IPS DF 19.7 (cell line): Measurements from ENCODE around the gene HMGB2.

Experiments
- DNase-seq: peaks from one replicate; pipeline ENCODE4 v3.0.0-alpha.2; 2013; ENCODE audit warnings: low read depth, low spot score

HMGB2 gene

DNA sequence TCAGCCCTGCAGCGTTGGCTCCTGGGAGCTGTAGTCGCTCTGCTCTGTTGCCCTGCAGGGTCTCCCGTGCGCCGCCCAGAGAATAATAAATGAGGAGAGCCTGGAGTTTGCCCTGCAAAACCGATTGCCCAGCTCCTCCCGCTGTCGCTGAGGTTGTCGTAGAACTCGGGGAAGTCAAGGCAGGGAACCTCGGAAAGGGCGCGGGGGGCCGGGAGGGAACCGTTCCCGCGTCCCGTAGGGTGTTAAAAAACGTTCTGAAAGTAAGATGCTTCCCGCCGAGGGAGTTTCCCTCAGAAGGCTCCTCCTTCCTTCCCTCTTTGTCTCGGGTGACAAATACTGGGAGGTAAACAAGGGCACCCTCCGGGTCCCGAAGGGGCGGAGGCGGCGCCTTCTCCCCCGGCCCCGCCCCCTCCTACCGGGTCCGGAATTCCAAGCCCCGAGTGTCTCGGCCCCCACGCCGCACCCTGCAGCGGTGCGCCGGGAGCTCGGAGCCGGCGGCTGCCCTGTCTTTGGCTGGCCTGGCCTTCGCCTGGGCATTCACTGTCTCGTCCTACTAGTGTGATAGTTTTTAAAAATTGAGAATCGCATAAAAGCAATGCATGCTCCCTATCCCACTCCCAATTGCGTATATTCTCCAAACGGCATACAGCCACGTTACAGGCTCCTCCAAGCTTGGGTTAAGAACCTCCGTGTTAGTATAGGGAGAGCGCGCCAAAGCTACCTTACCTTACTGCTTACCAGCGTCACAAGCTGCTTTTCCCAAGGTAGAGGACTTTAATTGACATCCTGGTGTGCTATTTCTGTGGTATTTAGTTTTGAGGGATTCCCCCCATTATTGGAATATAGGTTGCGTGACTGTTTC, 964 bp upstream of the HMGB2 start:
- peak; percentile 77 for DNase-seq

DNA sequence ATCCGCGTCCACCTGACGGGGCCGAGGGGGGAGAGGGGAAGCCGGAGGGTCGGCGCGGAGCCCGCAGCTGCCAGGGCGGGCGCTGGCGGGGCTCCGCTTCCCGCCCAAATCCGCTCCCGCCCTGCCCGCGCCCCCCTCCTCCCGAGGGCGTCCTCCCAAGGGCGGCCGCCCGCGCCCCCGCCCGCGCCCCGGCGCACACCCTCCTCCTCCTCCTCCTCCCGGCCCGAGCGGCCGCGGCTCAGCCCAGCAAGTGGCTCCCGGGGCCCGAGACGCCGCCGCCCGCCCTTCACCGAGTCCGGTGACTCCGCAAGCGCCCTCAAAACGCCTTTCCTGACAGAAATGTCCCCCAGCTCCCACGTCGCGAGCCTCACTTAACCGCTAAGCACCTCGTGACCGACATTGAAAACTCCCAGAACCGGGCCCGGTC, 487 bp downstream of the HMGB2 start:
- DNase-seq, result no peak

DNA sequence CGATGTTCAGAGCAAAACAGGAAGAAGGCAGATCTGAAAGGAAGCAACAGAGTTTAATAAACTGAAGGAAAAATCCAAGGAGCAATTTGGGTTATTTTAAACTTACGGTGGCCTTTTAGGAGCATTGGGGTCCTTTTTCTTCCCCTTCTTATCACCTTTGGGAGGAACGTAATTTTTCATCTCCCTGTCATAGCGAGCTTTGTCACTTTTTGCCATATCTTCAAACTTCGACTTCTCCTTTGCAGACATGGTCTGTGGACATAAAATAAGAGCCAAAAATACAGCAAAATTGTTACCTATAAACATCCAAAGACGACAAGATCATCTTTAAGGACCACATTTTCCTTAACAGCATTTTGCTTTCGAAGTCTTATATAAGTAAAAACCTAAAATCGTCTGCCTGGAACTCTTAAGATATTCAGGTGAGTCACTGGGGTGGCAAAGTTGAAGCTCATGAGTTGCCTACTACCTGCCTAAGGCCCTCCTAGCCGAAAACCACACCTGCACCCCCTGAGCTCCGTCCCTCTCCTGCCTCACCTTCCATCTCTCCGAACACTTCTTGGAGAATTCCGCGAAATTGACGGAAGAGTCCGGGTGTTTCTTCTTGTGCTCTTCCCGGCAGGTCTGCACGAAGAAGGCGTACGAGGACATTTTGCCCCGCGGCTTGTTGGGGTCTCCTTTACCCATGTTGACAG, 1.0 kb downstream of the HMGB2 start:
- DNase-seq, result no peak

DNA sequence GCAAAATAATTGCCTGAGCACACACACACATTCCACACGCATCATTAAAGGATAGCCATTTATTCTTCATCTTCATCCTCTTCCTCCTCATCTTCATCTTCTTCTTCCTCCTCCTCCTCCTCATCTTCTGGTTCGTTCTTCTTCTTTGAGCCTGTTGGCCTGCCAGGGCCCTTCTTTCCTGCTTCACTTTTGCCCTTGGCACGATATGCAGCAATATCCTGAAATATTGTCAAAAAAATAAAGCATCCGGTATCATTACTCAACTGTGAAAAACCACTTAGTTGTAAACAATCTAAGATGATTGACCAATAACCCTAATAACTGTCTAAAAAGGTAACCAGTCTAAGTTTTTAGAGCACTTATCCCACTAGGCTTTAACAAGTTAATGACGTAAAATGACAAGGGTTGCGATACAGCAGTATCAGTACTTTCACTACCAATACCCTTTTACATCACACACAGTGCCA, 2.1 kb downstream of the HMGB2 start:
- DNase-seq, result no peak

DNA sequence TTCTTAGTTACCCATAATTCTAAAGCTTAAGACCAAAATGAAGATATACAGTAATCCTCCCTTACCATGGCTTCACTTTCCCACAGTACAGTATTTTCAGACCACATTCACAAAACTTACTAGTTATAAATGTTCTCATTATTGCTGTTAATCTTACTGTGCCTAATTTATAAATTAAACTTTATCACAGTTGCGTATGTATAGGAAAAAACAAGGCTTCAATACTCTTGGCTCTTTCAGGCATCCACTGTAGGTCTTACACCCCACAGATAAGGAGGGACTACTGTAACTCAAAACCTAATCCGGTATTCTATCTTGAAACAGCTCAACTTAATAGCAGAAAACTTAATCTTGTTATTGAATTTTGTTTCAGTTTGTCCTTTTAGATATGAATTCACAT, 3.6 kb downstream of the HMGB2 start:
- DNase-seq, result no peak

DNA sequence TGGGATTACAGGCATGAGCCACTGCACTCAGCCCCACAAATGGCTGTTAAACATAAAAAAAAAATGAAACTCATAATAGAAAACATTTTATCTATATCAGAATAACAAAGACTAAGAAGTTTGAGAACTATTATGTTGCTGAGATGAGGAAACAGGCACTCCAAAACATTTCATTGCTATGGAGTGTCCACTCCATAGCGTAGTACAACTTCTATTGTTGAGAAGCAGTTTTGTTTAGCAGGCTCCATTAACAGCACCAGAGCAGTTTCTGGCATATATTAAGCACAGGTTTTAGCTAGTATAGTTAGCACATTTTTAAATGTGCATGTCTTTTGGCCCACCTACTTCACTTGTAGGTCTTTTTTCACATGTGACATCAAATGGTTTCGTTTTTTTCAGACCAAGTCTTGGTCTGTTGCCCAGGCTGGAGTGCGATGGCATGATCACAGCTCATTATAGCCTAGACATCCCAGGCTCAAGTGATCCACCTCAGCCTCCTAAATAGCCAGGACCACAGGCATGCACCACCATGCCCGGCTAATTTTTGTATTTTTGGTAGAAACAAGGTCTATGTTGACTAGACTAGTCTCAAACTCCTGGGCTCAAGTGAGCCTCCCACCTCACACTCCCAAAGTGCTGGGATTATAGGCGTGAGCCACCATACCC, 5.8 kb downstream of the HMGB2 start:
- DNase-seq, result no peak

DNA sequence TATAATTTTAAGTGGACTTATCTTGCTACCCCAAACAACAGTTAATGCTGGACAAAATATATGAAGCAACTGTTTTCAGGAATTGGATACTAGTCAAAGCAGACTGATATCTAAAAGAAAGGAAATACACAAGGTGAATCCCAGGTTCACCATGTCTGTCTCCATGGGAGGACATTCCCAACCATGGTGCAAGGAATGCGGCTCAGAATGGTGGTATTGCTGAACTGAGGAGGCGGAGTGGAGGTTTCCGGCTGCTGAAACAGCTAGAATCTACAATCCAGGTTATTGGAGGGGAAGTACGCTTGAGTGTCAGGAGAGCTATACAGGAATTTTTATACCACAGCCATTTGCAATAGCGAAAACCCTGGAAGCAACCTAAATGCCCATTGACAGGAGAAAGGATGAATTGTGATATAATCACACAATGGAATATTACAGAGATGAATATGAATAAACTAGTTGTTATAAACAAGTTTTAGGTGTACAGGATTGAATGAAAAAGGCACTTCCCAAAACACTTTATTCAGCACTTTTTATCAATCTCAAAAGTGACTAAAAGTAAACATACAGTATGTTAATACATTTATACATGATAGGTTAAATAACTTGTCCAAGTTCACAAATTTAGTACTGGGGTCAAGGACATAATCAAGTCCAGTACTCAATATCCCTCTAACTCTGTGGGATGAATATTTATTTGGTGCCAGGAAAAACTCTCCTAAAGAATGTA, 9.0 kb downstream of the HMGB2 start:
- no peak for DNase-seq

DNA sequence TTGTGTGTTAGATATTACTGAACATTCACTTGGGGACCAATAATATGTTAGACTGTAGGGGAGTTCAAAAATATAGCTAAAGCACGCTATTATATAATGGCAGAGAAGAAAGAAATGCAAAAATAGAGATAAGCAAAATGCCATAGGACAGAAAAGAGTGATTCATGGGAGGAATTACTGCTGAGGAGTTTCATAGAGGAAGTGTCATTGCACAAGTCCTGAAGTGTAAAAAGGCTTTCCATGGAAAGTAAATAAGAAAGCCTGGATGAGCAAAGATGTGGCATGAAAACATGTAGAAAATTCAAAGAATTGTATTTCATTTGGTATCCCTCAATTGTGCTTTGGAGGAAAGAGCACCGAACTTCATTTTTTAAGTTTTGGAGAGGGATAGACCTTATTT, 14.5 kb downstream of the HMGB2 start:
- no peak for DNase-seq

DNA sequence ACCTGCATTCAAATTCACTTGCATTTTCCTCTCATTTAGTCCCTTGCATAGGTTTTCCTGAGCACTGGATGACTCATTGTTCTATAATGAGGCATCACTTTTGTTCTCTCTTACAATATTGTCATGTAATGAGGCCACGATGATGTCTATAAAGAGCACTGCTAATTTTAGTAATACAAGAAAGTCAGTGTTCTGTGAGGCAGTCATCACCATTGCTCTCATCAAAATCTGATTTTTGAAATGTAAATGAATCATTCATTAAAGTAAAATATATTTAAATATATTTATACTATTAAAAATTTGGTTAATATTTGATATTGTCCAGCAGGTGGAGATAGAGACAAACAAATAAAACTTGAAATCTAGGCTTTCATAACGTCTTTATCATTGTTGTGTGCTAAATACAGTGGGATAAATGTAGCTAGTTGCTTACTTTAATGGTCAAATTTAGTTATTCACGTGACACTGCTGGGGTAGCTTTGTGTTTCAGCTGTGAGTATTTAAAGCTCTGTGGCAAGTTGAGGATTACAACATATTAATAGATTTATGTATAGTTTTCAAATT, 15.4 kb downstream of the HMGB2 start:
- no peak for DNase-seq

DNA sequence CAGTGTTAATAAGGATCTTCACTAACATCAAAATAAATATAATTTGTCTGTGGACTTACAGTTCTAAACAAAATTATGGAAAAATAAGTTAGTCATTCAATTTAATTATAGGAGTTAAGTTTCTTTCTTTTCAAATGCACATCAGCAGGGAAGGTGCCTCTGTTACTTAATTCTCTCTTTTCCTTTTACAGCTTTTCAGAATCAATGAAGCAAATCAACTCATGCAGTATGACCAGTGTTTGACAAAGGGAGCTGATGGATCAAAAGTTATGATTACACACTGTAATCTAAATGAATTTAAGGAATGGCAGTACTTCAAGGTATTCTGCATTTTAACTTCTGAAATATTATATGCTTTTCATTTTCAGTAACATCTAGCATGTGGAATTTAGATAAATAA, 15.9 kb downstream of the HMGB2 start:
- no peak for DNase-seq

DNA sequence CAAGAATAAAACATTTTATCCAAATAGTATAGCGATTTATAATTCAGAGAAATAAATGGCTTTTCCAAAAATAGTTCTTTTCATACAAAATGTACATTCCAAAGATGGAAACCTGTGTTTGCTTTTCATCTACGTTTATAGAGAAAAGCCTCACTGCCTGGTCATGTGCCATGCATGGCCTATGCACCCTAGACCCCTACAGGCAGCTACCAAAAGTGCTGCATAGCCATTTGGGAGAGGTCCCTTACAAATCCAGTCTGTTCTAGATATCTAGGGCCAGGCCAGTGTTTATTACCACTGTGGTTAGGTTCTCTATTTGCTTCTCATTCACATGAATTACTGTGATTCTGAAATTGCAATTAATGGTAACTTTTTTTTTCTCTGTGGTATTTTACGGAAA, 17.2 kb downstream of the HMGB2 start:
- DNase-seq, result no peak

DNA sequence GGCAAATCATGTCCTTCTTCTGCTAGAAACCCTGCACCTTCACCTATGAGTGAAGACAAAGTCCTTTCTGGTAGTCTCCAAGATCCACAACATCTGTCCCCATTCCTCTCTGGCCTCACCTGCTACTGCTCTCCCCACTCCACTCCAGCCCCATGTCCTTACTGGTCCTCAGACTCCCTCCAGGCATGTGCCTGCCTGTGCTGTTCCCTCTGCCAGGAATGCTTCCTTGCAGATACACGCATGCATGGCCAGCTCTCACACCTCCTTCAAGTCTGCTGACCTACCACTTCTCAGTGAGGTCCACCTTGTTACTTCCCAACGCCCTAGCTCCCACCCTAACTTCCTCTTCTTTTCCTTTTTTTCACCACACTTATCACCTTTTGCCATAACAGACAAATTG, 18.1 kb downstream of the HMGB2 start:
- DNase-seq, result no peak

DNA sequence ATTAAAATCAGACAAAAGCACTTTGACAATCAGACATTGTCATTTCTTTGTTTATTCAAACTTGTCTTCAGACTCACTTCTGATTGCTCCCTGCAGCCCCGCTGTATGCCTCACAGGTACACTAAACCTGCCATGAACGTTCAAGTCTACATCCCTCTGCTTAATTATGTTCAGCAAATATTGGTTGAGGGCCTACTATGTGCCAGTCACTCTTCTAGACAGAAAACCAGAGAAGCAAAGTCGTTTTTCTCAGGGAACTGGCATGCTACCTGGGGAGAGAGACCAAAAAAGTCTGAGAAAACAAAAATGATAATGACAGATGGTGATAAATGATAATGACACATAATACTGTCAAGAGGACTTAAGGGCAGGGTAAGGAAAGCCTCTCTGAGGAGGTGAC, 19.4 kb downstream of the HMGB2 start:
- no peak for DNase-seq

DNA sequence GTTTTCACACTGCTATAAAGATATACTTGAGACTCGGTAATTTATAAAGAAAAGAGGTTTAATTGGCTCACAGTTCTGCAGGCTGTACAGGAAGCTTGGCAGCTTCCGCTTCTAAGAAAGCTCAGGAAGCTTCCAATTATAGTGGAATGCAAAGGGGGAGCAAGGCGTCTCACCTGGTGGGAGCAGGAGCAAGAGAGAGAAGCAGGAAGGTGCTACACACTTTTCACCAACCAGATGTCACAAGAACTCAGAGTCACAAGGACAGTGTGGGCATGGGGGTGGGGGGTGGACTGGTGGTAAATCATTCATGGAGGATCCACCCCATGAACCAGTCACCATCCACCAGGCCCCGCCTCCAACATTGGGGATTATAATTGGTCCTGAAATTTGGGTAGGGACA, 22.8 kb downstream of the HMGB2 start:
- no peak for DNase-seq

DNA sequence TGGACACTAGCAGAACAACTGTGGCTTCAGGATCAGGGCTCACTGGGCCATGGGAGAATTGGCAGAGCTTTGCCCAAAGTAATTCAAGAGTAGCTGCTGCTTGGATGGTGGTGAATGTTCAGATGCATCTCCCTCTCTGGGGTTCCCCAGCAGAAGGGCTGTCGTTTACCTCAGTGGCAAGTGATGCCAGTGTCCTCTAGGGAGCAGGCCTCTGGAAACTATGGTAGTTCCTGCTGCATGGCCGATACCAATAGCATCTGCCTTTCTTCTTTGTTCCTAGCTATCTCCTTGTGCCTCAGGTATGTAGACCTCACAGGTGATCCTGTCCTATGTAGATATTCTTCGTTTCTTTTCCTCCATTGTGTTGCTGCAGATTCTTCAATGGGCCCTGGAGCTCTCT, 26.4 kb downstream of the HMGB2 start:
- DNase-seq, result no peak

DNA sequence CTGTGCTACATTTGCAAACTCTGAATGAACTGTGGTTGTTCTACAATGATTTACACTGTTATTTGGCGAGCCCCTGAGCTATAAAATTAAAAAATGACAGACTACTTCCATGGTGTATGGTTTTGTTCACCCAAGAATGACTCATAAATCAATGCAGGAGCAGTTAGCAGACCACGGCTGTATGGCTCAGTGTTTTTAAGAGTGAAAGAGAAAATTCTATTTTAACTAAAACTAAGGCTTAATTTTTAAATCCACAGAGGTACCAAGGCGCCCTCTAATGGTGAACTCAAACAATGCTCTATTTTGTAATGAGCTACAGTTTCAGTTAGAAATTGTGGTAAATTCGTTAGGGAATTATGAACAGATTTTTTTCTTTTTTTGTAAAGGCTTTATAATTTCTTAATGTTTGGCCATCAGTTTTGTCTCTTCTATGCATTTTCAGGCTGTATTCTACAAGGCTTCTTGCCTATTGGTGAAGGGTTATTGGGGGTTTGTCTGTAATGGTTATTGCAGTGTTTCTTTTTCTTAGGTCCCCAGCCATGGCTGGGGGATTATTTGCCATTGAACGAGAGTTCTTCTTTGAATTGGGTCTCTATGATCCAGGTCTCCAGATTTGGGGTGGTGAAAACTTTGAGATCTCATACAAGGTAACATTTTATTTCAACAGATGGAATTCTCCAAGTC, 32.5 kb downstream of the HMGB2 start:
- no peak for DNase-seq

DNA sequence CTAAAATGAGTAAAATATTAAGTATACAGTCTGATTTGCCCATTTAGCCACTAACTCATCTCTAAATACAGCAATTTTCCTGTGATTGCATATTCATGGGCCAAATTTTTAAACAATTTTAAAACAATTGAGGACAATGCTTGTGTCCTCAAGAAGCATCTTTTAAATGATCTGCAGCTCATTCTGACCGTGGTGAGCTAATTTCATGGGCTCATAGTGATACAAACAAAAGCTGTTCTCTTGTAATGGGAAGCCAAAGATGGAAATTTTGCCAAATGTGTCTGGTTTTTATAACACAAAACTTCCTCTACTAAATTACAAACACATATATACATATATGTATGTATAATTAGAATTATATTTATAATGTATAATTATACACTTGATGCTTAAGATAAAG, 39.7 kb downstream of the HMGB2 start:
- DNase-seq, result no peak

DNA sequence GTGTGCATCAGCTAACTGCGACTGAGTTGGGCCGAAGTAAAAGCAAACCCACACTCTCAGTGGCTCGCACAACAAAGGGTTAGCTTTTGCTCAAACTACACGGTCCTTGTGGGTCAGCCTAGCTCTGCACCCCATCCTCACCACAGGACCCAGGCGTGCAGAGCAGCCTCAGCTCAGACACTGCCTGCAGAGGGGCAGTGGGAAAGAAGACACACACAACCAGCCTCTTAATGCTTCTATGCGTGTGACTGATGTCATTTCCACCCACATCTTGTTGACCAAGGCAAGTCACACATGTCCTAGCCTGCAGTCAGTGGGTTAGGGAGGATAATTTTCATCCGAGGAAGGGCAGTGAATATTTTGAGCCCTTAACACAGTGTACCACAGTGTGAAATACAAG, 40.5 kb downstream of the HMGB2 start:
- no peak for DNase-seq

DNA sequence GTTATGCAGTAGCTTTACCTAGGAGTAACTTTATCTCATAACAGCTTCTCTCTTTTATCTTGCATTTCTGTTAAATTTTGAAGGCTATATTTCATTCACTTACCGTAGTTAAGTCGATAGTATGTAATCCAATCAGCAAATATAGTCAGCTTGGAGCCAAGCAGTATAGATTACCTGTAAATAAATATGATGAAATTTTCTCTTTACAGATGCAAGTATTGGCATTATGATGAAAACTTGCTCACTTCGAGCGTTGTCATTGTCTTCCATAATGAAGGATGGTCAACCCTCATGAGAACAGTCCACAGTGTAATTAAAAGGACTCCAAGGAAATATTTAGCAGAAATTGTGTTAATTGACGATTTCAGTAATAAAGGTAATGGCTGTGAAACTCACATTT, 42.3 kb downstream of the HMGB2 start:
- DNase-seq, result no peak

DNA sequence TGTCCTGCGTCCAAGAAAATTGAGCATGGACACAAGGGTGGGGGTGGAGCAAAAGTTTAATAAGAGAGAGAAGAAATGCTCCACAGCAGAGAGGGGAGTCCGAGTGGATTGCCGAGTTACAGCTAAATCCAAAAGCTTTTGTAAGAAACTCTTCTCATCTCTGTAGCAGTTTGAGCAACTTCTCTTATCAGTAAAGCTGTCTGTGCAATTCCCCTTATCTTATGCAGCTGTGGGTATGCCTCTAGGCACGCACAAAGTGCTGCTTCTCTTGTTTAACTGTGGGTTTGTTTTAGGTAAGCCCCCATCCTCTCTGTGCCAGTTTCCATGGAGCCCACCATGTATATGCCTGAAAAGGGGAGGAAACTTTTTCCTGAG, 44.8 kb downstream of the HMGB2 start:
- DNase-seq, result no peak

DNA sequence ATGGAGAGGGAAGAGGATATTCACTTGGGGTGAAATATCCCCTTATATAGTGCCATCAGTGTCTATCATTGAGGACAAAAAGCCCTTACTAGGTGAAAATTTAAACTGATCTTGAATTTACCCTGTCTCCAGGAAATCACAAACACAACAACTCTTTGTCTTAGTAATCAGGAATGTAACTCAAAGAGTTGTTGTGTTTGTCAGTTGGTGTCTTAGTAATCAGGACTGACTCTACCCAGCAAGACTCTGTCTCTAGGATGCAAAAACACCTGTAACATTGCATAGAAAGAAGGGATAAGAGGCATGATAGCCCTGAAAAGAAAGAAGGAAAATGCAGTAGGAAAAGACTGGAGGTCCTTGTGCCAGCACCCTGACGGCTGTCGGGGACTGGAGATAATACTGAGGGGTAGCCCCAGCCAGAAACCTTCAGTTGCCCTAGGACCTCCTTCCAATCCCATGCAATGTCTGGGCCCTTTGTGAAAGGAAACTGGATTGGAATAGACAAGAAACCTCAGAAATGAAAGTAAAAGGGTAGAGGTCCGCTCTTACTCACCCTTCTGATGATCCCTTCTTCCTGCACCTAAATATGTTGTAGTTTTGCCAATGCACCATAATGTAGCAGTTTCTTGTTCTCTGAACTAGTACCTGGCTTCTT, 45.3 kb downstream of the HMGB2 start:
- DNase-seq, result no peak
